K562 (cell line): ENCODE results near the gene ANK3. TPM values are rescaled to one million over a fixed set of nuclear protein-coding genes. Genes with fewer than 3 reads are reported as not detected.

ENCODE experiments used
- CBX2 ChIP-seq: fragments of 200-600 bp; sonication (generic); IDR thresholded peaks from one replicate; pipeline ENCODE4 v1.6.1; 2012; ENCODE audit warnings: mild to moderate bottlenecking, low read length, inconsistent platforms; ENCODE audit not compliant: insufficient read depth, poor library complexity, severe bottlenecking
- CREB1 ChIP-seq, 2 experiments: sonication (generic) in 1 of 2; formaldehyde crosslinking in 1 of 2; IDR thresholded peaks; 2 replicates each; pipeline versions ENCODE4 v1.6.1 to v1.8.0; 2012 to 2022; ENCODE audit warnings: inconsistent platforms in 1 of 2, mild to moderate bottlenecking in 1 of 2, missing genetic modification reagents in 1 of 2, moderate library complexity in 1 of 2
- CREB3 ChIP-seq: fragments of 450-650 bp; conservative IDR thresholded peaks from 2 replicates; pipeline ENCODE4 v1.6.1; 2016; ENCODE audit warnings: missing genetic modification characterization, low read depth, mild to moderate bottlenecking, missing compliant biosample characterization, moderate library complexity
- CUX1 ChIP-seq: fragments of 200-800 bp; sonication (Bioruptor generic); IDR thresholded peaks from 2 replicates; pipeline ENCODE4 v1.6.1; 2016; ENCODE audit warnings: missing genetic modification characterization, missing compliant biosample characterization
- DACH1 ChIP-seq: fragments of 450-650 bp; IDR thresholded peaks from 2 replicates; pipeline ENCODE4 v1.6.1; 2018; ENCODE audit not compliant: partially characterized antibody
- DPF2 ChIP-seq: fragments of 450-650 bp; IDR thresholded peaks from 2 replicates; pipeline ENCODE4 v1.6.1; 2016
- ELK3 ChIP-seq: fragments of 450-650 bp; formaldehyde crosslinking; IDR thresholded peaks from 2 replicates; pipeline ENCODE4 v1.4.0; 2020; ENCODE audit warnings: mild to moderate bottlenecking
- GATAD2B ChIP-seq: fragments of 450-650 bp; IDR thresholded peaks from 2 replicates; pipeline ENCODE4 v1.6.1; 2017; ENCODE audit warnings: mild to moderate bottlenecking, borderline replicate concordance
- GTF2E2 ChIP-seq: fragments of 200-800 bp; sonication (Bioruptor generic); IDR thresholded peaks from 2 replicates; pipeline ENCODE4 v1.6.1; 2016; ENCODE audit warnings: missing genetic modification characterization, missing compliant biosample characterization
- HMG20B ChIP-seq: fragments of 250-450 bp; sonication (Bioruptor Pico); IDR thresholded peaks from 2 replicates; pipeline ENCODE4 v1.5.0; 2021; ENCODE audit warnings: mild to moderate bottlenecking
- HNRNPH1 ChIP-seq: fragments of 200-400 bp; formaldehyde crosslinking; optimal IDR thresholded peaks from 2 replicates; pipeline ENCODE3; 2017; ENCODE audit warnings: low read depth, mild to moderate bottlenecking, low read length, moderate library complexity
- IFI16 ChIP-seq: fragments of 250-450 bp; sonication (Bioruptor Pico); IDR thresholded peaks from 2 replicates; pipeline ENCODE4 v2.1.2; 2022; ENCODE audit warnings: mild to moderate bottlenecking, inconsistent platforms
- NFE2 ChIP-seq: IDR thresholded peaks from 2 replicates; pipeline ENCODE4 v1.6.1; 2014; ENCODE audit warnings: antibody characterized with exemption, low read depth
- PHB ChIP-seq: fragments of 250-450 bp; sonication (Bioruptor Pico); IDR thresholded peaks from 2 replicates; pipeline ENCODE4 v1.5.0; 2021
- SIRT6 ChIP-seq: IDR thresholded peaks from one replicate; pipeline ENCODE4 v1.6.1; 2012; ENCODE audit warnings: low read depth, mild to moderate bottlenecking, control low read depth, inconsistent platforms, low read length, moderate library complexity
- SMARCE1 ChIP-seq: fragments of 450-650 bp; IDR thresholded peaks from 2 replicates; pipeline ENCODE4 v1.7.1; 2016; ENCODE audit warnings: mild to moderate bottlenecking
- TBP ChIP-seq: optimal IDR thresholded peaks from 2 replicates; pipeline ENCODE3; 2011; ENCODE audit warnings: low read depth, low read length, improper control_type of control experiment
- ZBTB26 ChIP-seq: fragments of 450-650 bp; formaldehyde crosslinking; IDR thresholded peaks from 2 replicates; pipeline ENCODE4 v1.4.0; 2022; ENCODE audit warnings: missing genetic modification characterization
- ZC3H8 ChIP-seq: fragments of 450-650 bp; IDR thresholded peaks from 2 replicates; pipeline ENCODE4 v1.6.1; 2017
- ZNF354B ChIP-seq: fragments of 250-450 bp; sonication (Bioruptor Pico); IDR thresholded peaks from 2 replicates; pipeline ENCODE4 v1.4.0; 2020
- ZNF584 ChIP-seq: fragments of 200-800 bp; sonication (Bioruptor generic); IDR thresholded peaks from 2 replicates; pipeline ENCODE4 v1.6.1; 2016; ENCODE audit warnings: low read depth, mild to moderate bottlenecking, missing genetic modification characterization, missing compliant biosample characterization
- ZNF644 ChIP-seq: fragments of 200-800 bp; sonication (Bioruptor generic); IDR thresholded peaks from 2 replicates; pipeline ENCODE4 v1.6.1; 2016; ENCODE audit warnings: low read depth, missing genetic modification characterization, missing compliant biosample characterization
- ZNF764 ChIP-seq: fragments of 250-450 bp; sonication (Bioruptor Pico); IDR thresholded peaks from 2 replicates; pipeline ENCODE4 v1.4.0; 2020; ENCODE audit warnings: low read depth, mild to moderate bottlenecking, moderate library complexity
- ZNF830 ChIP-seq: fragments of 250-450 bp; sonication (Bioruptor Pico); IDR thresholded peaks from 2 replicates; pipeline ENCODE4 v1.5.0; 2021; ENCODE audit warnings: mild to moderate bottlenecking
- polyA plus RNA-seq, 8 experiments: library from polyadenylated mRNA; depleted of rRNA in 4 of 8; stranded (reverse) in 5 of 8; unstranded in 3 of 8; fragments of >200 nt; fragmentation: Nextera tagmentation in 2 of 8; fragmentation: Illumina TruSeq in 1 of 8; extraction: Ambion mirVana in 2 of 8; extraction: Trizol in 1 of 8; gene quantifications; 2 replicates each; pipeline versions ENCODE4 v1.2.1 to v1.2.3, GENCODE V29; 2011 to 2014; ENCODE audit warnings: inconsistent platforms in 1 of 8, missing spikeins in 1 of 8
- total RNA-seq, 7 experiments: library from RNA; depleted of rRNA in 6 of 7; stranded (reverse); fragments of >200 nt in 6 of 7; fragmentation: Illumina TruSeq in 2 of 7; extraction: Trizol in 2 of 7; gene quantifications; 2 replicates each; pipeline versions ENCODE4 v1.2.1 to v1.2.3, GENCODE V29; 2011 to 2021; ENCODE audit warnings: low replicate concordance in 1 of 7

The ANK3 gene
- total and polyA plus RNA-seq, 9 of the 15 experiments (the other 6 are each of a cell fraction or from before 2014, with no cell fraction given), result 10.0 to 32.3 (median 17.9) TPM

- TF ChIP-seq CREB1 (IDR thresholded peaks at IDR 0.05) (no peak), CREB1 (CRISPR knock-in tag; IDR thresholded peaks at IDR 0.05) (no peak), ZNF764 (CRISPR knock-in tag) (no peak), PHB (CRISPR knock-in tag) (no peak), ZNF354B (CRISPR knock-in tag) (no peak), IFI16 (CRISPR knock-in tag) (no peak), SMARCE1 (peak; percentile 48; the same call in 1 of the 2 replicates), GTF2E2 (tag) (no peak), ZNF830 (CRISPR knock-in tag) (no peak), HMG20B (CRISPR knock-in tag) (no peak), HNRNPH1 (no peak), ELK3 (no peak), TBP (no peak), SIRT6 (no peak), DACH1 (peak; percentile 10), CBX2 (no peak), DPF2 (peak; percentile 32; the same call in 1 of the 2 replicates), CUX1 (CRISPR knock-in tag) (no peak), ZC3H8 (no peak), ZNF584 (CRISPR knock-in tag) (no peak), NFE2 (peak; percentile 67), CREB3 (tag) (no peak), ZNF644 (no peak), ZBTB26 (CRISPR knock-in tag) (no peak), GATAD2B (no peak)
Measured at GRCh38 chr10:60426425-60426824, 36.8 kb upstream of the ANK3 start (continued).
